CD14-positive monocyte (primary cell): ENCODE data around the gene MEGF9. TPM values are rescaled to one million over a fixed set of nuclear protein-coding genes. Genes with fewer than 3 reads are reported as not detected.

Experiments used
- DNase-seq, 3 donors: peaks; one replicate each; pipeline ENCODE4 v3.0.0-alpha.2; 2011 to 2022
- H2AFZ ChIP-seq: 2 replicates; pipeline ENCODE4 v1.6.0; 2012; ENCODE audit warnings: mild to moderate bottlenecking, low read depth, low read length, inconsistent platforms; ENCODE audit not compliant: insufficient read depth, poor library complexity, severe bottlenecking
- H3K27ac ChIP-seq, 2 donors: 1 replicate in 1 of 2; 2 replicates in 1 of 2; pipeline ENCODE4 v1.5.1; 2012 to 2013; ENCODE audit warnings: low read length in 2 of 2, control low read depth in 1 of 2, inconsistent platforms in 1 of 2, low read depth in 1 of 2, mild to moderate bottlenecking in 1 of 2
- H3K27me3 ChIP-seq, 2 donors: one replicate each; pipeline versions ENCODE4 v1.6.0 to v1.6.1; 2011 to 2013; ENCODE audit warnings: low read length in 2 of 2; ENCODE audit not compliant: control insufficient read depth in 2 of 2, insufficient read depth in 2 of 2
- H3K36me3 ChIP-seq, 2 donors: replicated peaks in 1 of 2; 1 replicate in 1 of 2; 2 replicates in 1 of 2; pipeline versions ENCODE4 v1.5.1 to v1.6.1; 2012 to 2013; ENCODE audit warnings: low read length in 2 of 2, control low read depth in 1 of 2, inconsistent platforms in 1 of 2, mild to moderate bottlenecking in 1 of 2; ENCODE audit not compliant: insufficient read depth in 2 of 2, control insufficient read depth in 1 of 2
- H3K4me1 ChIP-seq, 2 donors: 1 replicate in 1 of 2; 2 replicates in 1 of 2; pipeline versions ENCODE4 v1.5.1 to v1.6.1; 2012 to 2013; ENCODE audit warnings: low read length in 2 of 2, control low read depth in 1 of 2, inconsistent platforms in 1 of 2, mild to moderate bottlenecking in 1 of 2, moderate library complexity in 1 of 2; ENCODE audit not compliant: insufficient read depth in 2 of 2, control insufficient read depth in 1 of 2
- H3K4me2 ChIP-seq: replicated peaks from 2 replicates; pipeline ENCODE3; 2012; ENCODE audit warnings: low read length, moderate library complexity, mild to moderate bottlenecking; ENCODE audit not compliant: poor library complexity, severe bottlenecking; ENCODE audit errors: extremely low read depth
- H3K4me3 ChIP-seq, 3 experiments: fragments of 200-600 bp in 1 of 3; sonication (generic) in 1 of 3; replicated peaks in 1 of 3; 1 replicate in 2 of 3; 2 replicates in 1 of 3; pipeline ENCODE4 v1.5.1; 2011 to 2013; ENCODE audit warnings: low read length in 3 of 3, mild to moderate bottlenecking in 3 of 3, control low read depth in 2 of 3, low read depth in 2 of 3, inconsistent platforms in 1 of 3, moderate library complexity in 1 of 3
- H3K79me2 ChIP-seq: 2 replicates; pipeline ENCODE4 v1.6.0; 2012; ENCODE audit warnings: mild to moderate bottlenecking, control low read depth, inconsistent platforms, low read length, moderate library complexity; ENCODE audit not compliant: insufficient read depth
- H3K9ac ChIP-seq: 2 replicates; pipeline ENCODE4 v1.6.0; 2017; ENCODE audit warnings: low read length, mild to moderate bottlenecking; ENCODE audit not compliant: insufficient read depth, poor library complexity, severe bottlenecking
- H3K9me3 ChIP-seq, 2 donors: replicated peaks in 1 of 2; 1 replicate in 1 of 2; 2 replicates in 1 of 2; pipeline versions ENCODE4 v1.5.1 to v1.6.1; 2012 to 2013; ENCODE audit warnings: low read length in 2 of 2, control low read depth in 1 of 2; ENCODE audit not compliant: control insufficient read depth in 1 of 2, insufficient read depth in 1 of 2
- H4K20me1 ChIP-seq: 2 replicates; pipeline ENCODE4 v1.6.0; 2012; ENCODE audit warnings: mild to moderate bottlenecking, low read length, control low read depth, moderate library complexity; ENCODE audit not compliant: insufficient read depth
- H3K27ac Mint-ChIP-seq, 7 donors: one replicate each; pipeline ENCODE4 v1.8.0; 2020; ENCODE audit warnings: mild to moderate bottlenecking in 7 of 7, mixed read lengths in 7 of 7, moderate library complexity in 6 of 7, inconsistent platforms in 2 of 7
- H3K27me3 Mint-ChIP-seq, 3 donors: one replicate each; pipeline ENCODE4 v1.8.0; 2021 to 2022; ENCODE audit warnings: low read depth in 3 of 3, mild to moderate bottlenecking in 3 of 3, mixed read lengths in 3 of 3, moderate library complexity in 3 of 3, inconsistent platforms in 1 of 3
- H3K36me3 Mint-ChIP-seq, 2 donors: one replicate each; pipeline ENCODE4 v1.8.0; 2020; ENCODE audit warnings: mixed read lengths in 2 of 2, inconsistent platforms in 1 of 2, mild to moderate bottlenecking in 1 of 2
- H3K4me1 Mint-ChIP-seq: one replicate; pipeline ENCODE4 v1.8.0; 2020; ENCODE audit warnings: mild to moderate bottlenecking, mixed read lengths
- H3K4me3 Mint-ChIP-seq, 2 donors: one replicate each; pipeline ENCODE4 v1.8.0; 2020; ENCODE audit warnings: mild to moderate bottlenecking in 2 of 2, mixed read lengths in 2 of 2, moderate library complexity in 1 of 2
- H3K9me3 Mint-ChIP-seq, 7 donors: one replicate each; pipeline ENCODE4 v1.8.0; 2020 to 2022; ENCODE audit warnings: mixed read lengths in 7 of 7, mild to moderate bottlenecking in 6 of 7, moderate library complexity in 6 of 7, inconsistent platforms in 2 of 7
- CTCF ChIP-seq: fragments of 200-600 bp; IDR thresholded peaks from one replicate; pipeline ENCODE4 v1.8.0; 2022; ENCODE audit warnings: antibody characterized with exemption, mild to moderate bottlenecking
- WGBS: methylation state at CpG from one replicate; pipeline ENCODE4 v1.1.5; 2013; ENCODE audit warnings: missing lambda C conversion rate; ENCODE audit not compliant: insufficient coverage; 5-methylcytosine and 5-hydroxymethylcytosine counted together
- intact Hi-C, 2 donors: fragments of 100-400 bp; cut with micrococcal nuclease; formaldehyde crosslinking; loops; one replicate each; pipeline versions ENCODE4 v1.15.0 to v1.15.1; 2023
- polyA plus RNA-seq, 3 donors: library from polyadenylated mRNA; depleted of rRNA in 1 of 3; unstranded in 2 of 3; stranded (reverse) in 1 of 3; fragments of 300-500 nt in 2 of 3; fragments of >200 nt in 1 of 3; fragmentation: Illumina TruSeq in 2 of 3; gene quantifications; 1 replicate in 2 of 3; 2 replicates in 1 of 3; pipeline ENCODE4 v1.2.3, GENCODE V29; 2012 to 2021

The MEGF9 gene
- polyA plus RNA-seq, 3 donors = 45.0 to 92.8 (median 89.7) TPM

DNA sequence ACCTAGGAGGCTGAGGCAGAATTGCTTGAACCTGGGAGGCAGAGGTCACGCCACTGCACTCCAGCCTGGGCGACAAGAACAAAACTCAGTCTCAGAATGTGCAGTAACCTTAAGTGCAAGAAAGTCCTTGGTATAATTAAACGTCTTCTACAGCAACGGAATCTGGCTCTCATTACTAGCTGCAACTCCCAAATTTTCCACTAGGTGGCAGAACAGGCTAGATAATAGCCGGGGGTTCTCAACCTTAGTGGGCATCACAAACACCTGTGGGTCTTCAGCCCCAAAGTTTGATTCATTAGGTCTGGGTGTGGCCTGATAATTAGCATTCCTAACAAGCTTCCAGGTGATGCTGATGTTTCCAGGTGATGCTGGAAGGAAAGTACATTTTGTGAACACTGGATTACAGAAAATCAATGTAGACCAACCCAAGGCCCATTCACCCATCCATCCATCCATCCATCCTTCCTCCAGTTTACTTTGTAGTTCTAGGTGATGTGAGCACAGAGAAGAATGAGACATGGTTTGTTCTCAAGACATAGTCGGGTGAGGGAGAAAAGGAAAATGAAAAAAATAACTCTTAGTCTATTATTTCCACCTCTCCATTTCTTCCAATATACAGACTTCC lies 41.7 kb upstream of the MEGF9 start:
- Mint-ChIP-seq H3K9me3 (peaks cover 0 to 2% (median 0%) of the 10 kb centered on the region in 7 donors), H3K27ac (peak overlapping the region in 5 of 7 donors; percentile 25 to 90 (median 87)), H3K36me3 (peaks cover 8 to 23% of the 10 kb centered on the region in 2 donors), H3K4me3 (no peak overlapping the region), H3K27me3 (no peaks in the 10 kb centered on the region), H3K4me1 (peaks cover 60% of the 10 kb centered on the region)
- Histone ChIP-seq H3K9me3 (no peaks in the 10 kb centered on the region), H3K36me3 (peaks cover 0 to 13% of the 10 kb centered on the region in 2 donors), H3K4me3 (no peak overlapping the region), H4K20me1 (no peaks in the 10 kb centered on the region), H2AFZ (peak overlapping the region; percentile 54), H3K79me2 (peaks cover 4% of the 10 kb centered on the region), H3K4me1 (peaks cover 45 to 60% of the 10 kb centered on the region in 2 donors), H3K27ac (peak overlapping the region in 1 of 2 donors; percentile 80), H3K27me3 (no peaks in the 10 kb centered on the region), H3K4me2 (peak overlapping the region; percentile 66), H3K9ac (no peak overlapping the region)
- peak; percentile 97 for TF ChIP-seq CTCF
- peak in 2 of 3 donors; percentile 57 to 70 for DNase-seq
- 5% methylated on average over 5 of the region's 6 CpGs for WGBS
- intact Hi-C loops = loop anchor here in 1 of 2 donors (5.0 kb wide), 1 partner anchor 301 kb away; no protein-coding TSS in a partner anchor

DNA sequence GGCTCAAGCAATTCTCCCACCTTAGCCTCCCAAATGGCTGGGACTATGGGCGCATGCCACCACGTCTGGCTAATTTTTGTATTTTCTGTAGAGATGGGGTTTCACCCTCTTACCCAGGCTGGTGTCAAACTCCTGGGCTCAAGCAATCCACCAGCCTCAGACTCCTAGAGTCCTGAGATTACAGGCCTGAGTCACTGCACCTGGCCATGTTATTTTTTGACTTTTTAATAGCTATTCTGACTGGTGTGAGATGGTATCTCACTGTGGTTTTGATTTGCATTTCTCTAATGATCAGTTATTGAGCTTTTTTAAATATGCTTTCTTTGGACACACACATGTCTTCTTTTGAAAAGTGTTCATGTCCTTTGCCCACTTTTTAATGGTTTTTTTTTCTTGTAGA lies 40.8 kb upstream of the MEGF9 start:
- H2AFZ ChIP-seq = no peak overlapping the region
- no CpG with 5 or more reads among the region's 2 CpGs for WGBS
- no peak for TF ChIP-seq CTCF

More for the DNA sequence above, 40.8 kb upstream of the MEGF9 start:
- H3K27ac Mint-ChIP-seq = peak overlapping the region in 1 of 7 donors; percentile 63
- Histone ChIP-seq H3K4me3 (no peak overlapping the region), H3K9ac (no peak overlapping the region), H4K20me1 (no peaks in the 10 kb centered on the region), H3K36me3 (peaks cover 0 to 4% of the 10 kb centered on the region in 2 donors), H3K9me3 (no peaks in the 10 kb centered on the region), H3K79me2 (peaks cover 4% of the 10 kb centered on the region), H3K4me2 (no peak overlapping the region), H3K27ac (no peak overlapping the region), H3K27me3 (no peaks in the 10 kb centered on the region), H3K4me1 (peaks cover 45 to 59% of the 10 kb centered on the region in 2 donors)
- peaks cover 62% of the 10 kb centered on the region for H3K4me1 Mint-ChIP-seq
- DNase-seq = no peak
- H3K27me3 Mint-ChIP-seq = no peaks in the 10 kb centered on the region
- H3K9me3 Mint-ChIP-seq = peaks cover 0 to 2% (median 0%) of the 10 kb centered on the region in 7 donors
- intact Hi-C loops = loop anchor here in 1 of 2 donors (5.0 kb wide), 1 partner anchor 302 kb away; no protein-coding TSS in a partner anchor
- H3K4me3 Mint-ChIP-seq = no peak overlapping the region
- H3K36me3 Mint-ChIP-seq = peaks cover 3 to 16% of the 10 kb centered on the region in 2 donors
